Keratinocyte (primary cell): ENCODE data around the gene THRB. TPM values are rescaled to one million over a fixed set of nuclear protein-coding genes. Genes with fewer than 3 reads are reported as not detected.
A peak's percentile ranks its signal among the peaks of the same experiment; 100 is the strongest.

Source experiments
- DNase-seq: peaks from one replicate; pipeline ENCODE4 v3.0.0-alpha.2; 2011; ENCODE audit warnings: low read depth, missing footprints, low spot score
- FAIRE-seq: peaks from 2 replicates; lab custom pipeline; 2011; peaks lifted over from hg19 to GRCh38; lab: Jason Lieb, UNC
- H2AFZ ChIP-seq: 2 replicates; pipeline ENCODE4 v1.6.0; 2012; ENCODE audit warnings: low read length, control low read depth, inconsistent platforms; ENCODE audit not compliant: control insufficient read depth
- H3K27ac ChIP-seq: 2 replicates; pipeline ENCODE4 v1.5.1; 2011; ENCODE audit warnings: low read length; ENCODE audit not compliant: control insufficient read depth, insufficient read depth
- H3K27me3 ChIP-seq: 3 replicates; pipeline ENCODE4 v1.6.0; 2011; ENCODE audit warnings: low read length; ENCODE audit not compliant: control insufficient read depth, insufficient read depth; ENCODE audit errors: extremely low read depth
- H3K36me3 ChIP-seq, 2 experiments: 2 replicates in 1 of 2; 3 replicates in 1 of 2; pipeline ENCODE4 v1.5.1; 2011; ENCODE audit warnings: low read length in 2 of 2, mild to moderate bottlenecking in 1 of 2; ENCODE audit not compliant: control insufficient read depth in 2 of 2, insufficient read depth in 2 of 2; ENCODE audit errors: extremely low read depth in 1 of 2
- H3K4me1 ChIP-seq: 3 replicates; pipeline ENCODE4 v1.5.1; 2011; ENCODE audit warnings: low read length; ENCODE audit not compliant: control insufficient read depth, insufficient read depth; ENCODE audit errors: extremely low read depth
- H3K4me2 ChIP-seq: 3 replicates; pipeline ENCODE4 v1.6.0; 2011; ENCODE audit warnings: low read depth, low read length; ENCODE audit not compliant: control insufficient read depth, insufficient read depth; ENCODE audit errors: extremely low read depth
- H3K4me3 ChIP-seq, 3 experiments: fragments of 200-600 bp in 1 of 3; sonication (generic) in 1 of 3; 2 replicates in 2 of 3; 3 replicates in 1 of 3; pipeline ENCODE4 v1.5.1; 2011 to 2016; ENCODE audit warnings: low read length in 3 of 3, mild to moderate bottlenecking in 3 of 3, control low read depth in 2 of 3, inconsistent platforms in 1 of 3, low read depth in 1 of 3, mixed read lengths in 1 of 3, mixed run types in 1 of 3, moderate library complexity in 1 of 3; ENCODE audit not compliant: control insufficient read depth in 2 of 3, insufficient read depth in 2 of 3; ENCODE audit errors: extremely low read depth in 1 of 3
- H3K79me2 ChIP-seq: 2 replicates; pipeline ENCODE4 v1.6.0; 2012; ENCODE audit warnings: low read length; ENCODE audit not compliant: control insufficient read depth, insufficient read depth
- H3K9ac ChIP-seq: 3 replicates; pipeline ENCODE4 v1.6.0; 2011; ENCODE audit warnings: low read length; ENCODE audit not compliant: control insufficient read depth, insufficient read depth; ENCODE audit errors: extremely low read depth
- H3K9me1 ChIP-seq: 3 replicates; pipeline ENCODE4 v1.6.0; 2011; ENCODE audit warnings: low read length; ENCODE audit not compliant: control insufficient read depth, insufficient read depth; ENCODE audit errors: extremely low read depth
- H3K9me3 ChIP-seq: 2 replicates; pipeline ENCODE4 v1.5.1; 2012; ENCODE audit warnings: low read depth, low read length; ENCODE audit not compliant: control insufficient read depth
- H4K20me1 ChIP-seq: 3 replicates; pipeline ENCODE4 v1.6.0; 2011; ENCODE audit warnings: low read length; ENCODE audit not compliant: control insufficient read depth, insufficient read depth; ENCODE audit errors: extremely low read depth
- CTCF ChIP-seq, 3 experiments: IDR thresholded peaks in 1 of 3; conservative IDR thresholded peaks in 1 of 3; optimal IDR thresholded peaks in 1 of 3; 2 replicates in 2 of 3; 3 replicates in 1 of 3; pipeline versions ENCODE3 to v1.5.1; 2011; ENCODE audit warnings: low read length in 3 of 3, mild to moderate bottlenecking in 3 of 3, moderate library complexity in 2 of 3, control low read depth in 1 of 3, inconsistent platforms in 1 of 3; ENCODE audit not compliant: insufficient read depth in 2 of 3; ENCODE audit errors: extremely low read depth in 1 of 3
- EZH2 ChIP-seq: IDR thresholded peaks from one replicate; pipeline ENCODE4 v1.6.1; 2012; ENCODE audit warnings: inconsistent platforms, mild to moderate bottlenecking, low read length, moderate library complexity
- dilution Hi-C: fragments of 300-500 bp; cut with MboI; formaldehyde crosslinking; loops from one replicate; pipeline ENCODE4 v1.7.0; 2020; ENCODE audit warnings: low sequenced_read_pairs; ENCODE audit not compliant: extremely low pct_ligation_motif_present
- polyA plus RNA-seq, 5 experiments: library from polyadenylated mRNA; depleted of rRNA in 3 of 5; stranded (reverse) in 3 of 5; stranded (forward) in 1 of 5; unstranded in 1 of 5; fragments of >200 nt; gene quantifications; 1 replicate in 1 of 5; 2 replicates in 3 of 5; 3 replicates in 1 of 5; pipeline versions ENCODE4 v1.2.1 to v1.2.3, GENCODE V29; 2011 to 2012; ENCODE audit warnings: missing spikeins in 2 of 5, low read depth in 1 of 5, low replicate concordance in 1 of 5

THRB gene
- polyA plus RNA-seq, 1 donor (not counting 4 experiments of a cell fraction or from before 2014, with no cell fraction given), result 2.6 TPM

GRCh38 chr3:24475925-24476324 is 18.7 kb downstream of the THRB start:
- H4K20me1 ChIP-seq, result no peaks in the 10 kb centered on the region
- no peak overlapping the region for H3K9ac ChIP-seq
- no peak overlapping the region for H3K4me3 ChIP-seq
- TF ChIP-seq CTCF (optimal IDR thresholded peaks at IDR 0.05 in 1 of 3, IDR thresholded peaks at IDR 0.05 in 1 of 3, conservative IDR thresholded peaks at IDR 0.05 in 1 of 3; ENCODE audit: extremely low read depth in 1 of 3, insufficient read depth in 2 of 3, low read length in 3 of 3) (no peak), EZH2 (no peak)
- H3K27ac ChIP-seq, result no peak overlapping the region
- H3K4me1 ChIP-seq, result peaks cover 20% of the 10 kb centered on the region
- no peaks in the 10 kb centered on the region for H3K36me3 ChIP-seq
- dilution Hi-C loops, result no loop called here
- H3K79me2 ChIP-seq, result no peaks in the 10 kb centered on the region
- H3K4me2 ChIP-seq, result no peak overlapping the region
- DNase-seq (no peak), FAIRE-seq (peak; percentile 86)
- H3K27me3 ChIP-seq, result no peaks in the 10 kb centered on the region
- H3K9me1 ChIP-seq, result no peaks in the 10 kb centered on the region
- no peaks in the 10 kb centered on the region for H3K9me3 ChIP-seq
- H2AFZ ChIP-seq, result no peak overlapping the region

- Histone ChIP-seq H3K27ac (no peak overlapping the region), H3K27me3 (no peaks in the 10 kb centered on the region), H3K9me1 (no peaks in the 10 kb centered on the region), H3K36me3 (no peaks in the 10 kb centered on the region), H3K79me2 (no peaks in the 10 kb centered on the region), H3K4me3 (no peak overlapping the region), H4K20me1 (no peaks in the 10 kb centered on the region), H3K4me2 (no peak overlapping the region), H3K9me3 (no peaks in the 10 kb centered on the region), H3K9ac (no peak overlapping the region), H3K4me1 (peaks cover 16% of the 10 kb centered on the region), H2AFZ (no peak overlapping the region)
- FAIRE-seq, result no peak
- DNase-seq, result no peak
- dilution Hi-C loops, result no loop called here
- TF ChIP-seq EZH2, result no peak
- TF ChIP-seq CTCF (optimal IDR thresholded peaks at IDR 0.05 in 1 of 3, IDR thresholded peaks at IDR 0.05 in 1 of 3, conservative IDR thresholded peaks at IDR 0.05 in 1 of 3; ENCODE audit: extremely low read depth in 1 of 3, insufficient read depth in 2 of 3, low read length in 3 of 3), result no peak
These were observed 19.8 kb downstream of the THRB start for GRCh38 chr3:24474862-24475261.
